LNCAP (cell line): ENCODE measurements around the gene BARHL2.

Experiments
- TF ChIP-seq, protein P1 (sequence below): fragments of 450-650 bp; IDR thresholded peaks from 2 replicates; pipeline ENCODE4 v1.5.1; 2017; ENCODE audit warnings: mild to moderate bottlenecking

BARHL2 gene

DNA sequence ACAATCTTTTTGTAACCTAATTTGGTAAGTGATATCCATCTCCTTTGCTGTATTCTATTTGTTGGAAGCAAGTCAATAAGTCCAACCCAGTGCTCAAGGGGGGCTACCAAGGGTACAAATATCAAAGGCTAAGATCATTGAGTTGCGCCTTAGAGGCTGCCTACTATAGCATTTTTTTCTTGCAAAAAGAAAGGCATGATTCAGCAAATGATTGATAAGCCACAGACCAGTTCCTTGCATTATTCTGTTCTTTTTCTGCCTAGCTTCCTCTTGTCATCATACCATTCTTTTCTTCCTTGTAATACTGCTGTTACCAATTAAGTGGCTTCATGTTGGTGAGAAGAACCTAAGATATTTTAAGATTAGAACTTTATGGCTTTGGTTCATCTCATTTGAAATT is 29.8 kb upstream of the BARHL2 start:
- TF ChIP-seq, protein P1, sequence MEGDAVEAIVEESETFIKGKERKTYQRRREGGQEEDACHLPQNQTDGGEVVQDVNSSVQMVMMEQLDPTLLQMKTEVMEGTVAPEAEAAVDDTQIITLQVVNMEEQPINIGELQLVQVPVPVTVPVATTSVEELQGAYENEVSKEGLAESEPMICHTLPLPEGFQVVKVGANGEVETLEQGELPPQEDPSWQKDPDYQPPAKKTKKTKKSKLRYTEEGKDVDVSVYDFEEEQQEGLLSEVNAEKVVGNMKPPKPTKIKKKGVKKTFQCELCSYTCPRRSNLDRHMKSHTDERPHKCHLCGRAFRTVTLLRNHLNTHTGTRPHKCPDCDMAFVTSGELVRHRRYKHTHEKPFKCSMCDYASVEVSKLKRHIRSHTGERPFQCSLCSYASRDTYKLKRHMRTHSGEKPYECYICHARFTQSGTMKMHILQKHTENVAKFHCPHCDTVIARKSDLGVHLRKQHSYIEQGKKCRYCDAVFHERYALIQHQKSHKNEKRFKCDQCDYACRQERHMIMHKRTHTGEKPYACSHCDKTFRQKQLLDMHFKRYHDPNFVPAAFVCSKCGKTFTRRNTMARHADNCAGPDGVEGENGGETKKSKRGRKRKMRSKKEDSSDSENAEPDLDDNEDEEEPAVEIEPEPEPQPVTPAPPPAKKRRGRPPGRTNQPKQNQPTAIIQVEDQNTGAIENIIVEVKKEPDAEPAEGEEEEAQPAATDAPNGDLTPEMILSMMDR = no peak

DNA sequence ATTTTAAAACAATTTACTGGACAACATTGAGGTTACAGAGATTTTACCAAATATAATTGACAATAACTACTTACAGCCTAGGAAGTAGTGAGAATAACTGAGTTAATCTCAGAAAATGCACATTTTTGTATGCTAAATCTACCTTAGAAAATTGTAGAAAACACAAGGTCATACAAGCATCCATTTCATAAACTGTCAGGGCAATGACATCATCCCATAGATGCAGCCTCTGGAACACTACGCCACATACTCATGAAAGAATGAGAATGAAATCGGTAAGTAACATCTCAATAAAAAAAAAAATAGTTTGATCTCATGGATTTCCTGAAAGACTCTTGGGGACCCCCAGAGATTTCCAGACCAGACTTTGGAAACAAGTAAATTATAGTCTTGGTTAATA is 28.9 kb upstream of the BARHL2 start:
- TF ChIP-seq, protein P1 = no peak

DNA sequence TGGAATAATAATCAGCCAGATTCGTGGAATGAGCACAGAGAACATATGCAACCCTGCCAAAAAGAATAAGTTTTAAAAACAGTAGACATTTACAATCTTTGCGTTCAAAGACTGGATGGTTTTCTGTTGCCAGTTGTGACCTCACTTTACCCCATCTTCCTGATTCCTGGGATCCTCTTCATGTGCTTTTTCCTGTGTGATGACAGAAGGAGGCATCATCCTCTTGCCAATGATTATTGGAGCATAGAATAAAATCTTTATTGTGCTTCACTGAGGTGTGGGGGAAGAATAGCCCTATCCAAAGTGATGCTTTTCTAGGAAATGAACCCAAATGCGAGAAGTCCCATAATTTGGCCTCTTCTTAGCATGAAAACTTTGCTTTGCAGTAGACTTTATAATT is 15.0 kb upstream of the BARHL2 start:
- TF ChIP-seq, protein P1 = no peak

DNA sequence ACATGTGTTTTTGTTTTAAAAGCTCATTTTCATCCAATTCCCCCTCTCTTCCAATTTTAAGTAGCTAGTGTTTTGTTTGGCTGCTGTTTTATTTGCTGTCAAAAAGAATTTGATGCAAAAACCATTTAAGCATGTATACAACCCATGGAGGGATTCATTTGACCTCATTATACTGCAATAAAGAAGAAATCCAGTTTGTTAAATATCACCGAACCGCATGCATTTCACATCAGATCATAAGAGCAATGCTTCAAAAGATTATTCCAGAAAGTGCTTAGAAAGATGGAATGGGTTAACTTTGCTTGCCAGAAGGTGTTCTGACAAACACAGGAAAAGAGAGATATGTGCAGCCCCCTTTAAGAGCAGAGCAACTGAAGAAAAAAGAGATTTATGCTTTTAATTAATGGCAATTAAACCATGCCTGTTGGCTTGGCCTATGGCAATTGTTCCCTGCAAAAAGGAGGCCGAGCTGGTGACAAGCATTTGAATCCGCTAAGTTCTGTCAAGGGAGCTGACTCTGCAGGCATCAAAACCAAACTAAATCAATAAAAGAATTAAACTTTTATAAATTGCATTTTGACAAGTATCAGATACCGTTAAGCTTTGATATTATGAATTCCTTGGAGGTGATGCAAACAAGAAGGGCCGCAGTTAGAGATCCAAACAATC is 14.4 kb upstream of the BARHL2 start:
- TF ChIP-seq, protein P1 = no peak

DNA sequence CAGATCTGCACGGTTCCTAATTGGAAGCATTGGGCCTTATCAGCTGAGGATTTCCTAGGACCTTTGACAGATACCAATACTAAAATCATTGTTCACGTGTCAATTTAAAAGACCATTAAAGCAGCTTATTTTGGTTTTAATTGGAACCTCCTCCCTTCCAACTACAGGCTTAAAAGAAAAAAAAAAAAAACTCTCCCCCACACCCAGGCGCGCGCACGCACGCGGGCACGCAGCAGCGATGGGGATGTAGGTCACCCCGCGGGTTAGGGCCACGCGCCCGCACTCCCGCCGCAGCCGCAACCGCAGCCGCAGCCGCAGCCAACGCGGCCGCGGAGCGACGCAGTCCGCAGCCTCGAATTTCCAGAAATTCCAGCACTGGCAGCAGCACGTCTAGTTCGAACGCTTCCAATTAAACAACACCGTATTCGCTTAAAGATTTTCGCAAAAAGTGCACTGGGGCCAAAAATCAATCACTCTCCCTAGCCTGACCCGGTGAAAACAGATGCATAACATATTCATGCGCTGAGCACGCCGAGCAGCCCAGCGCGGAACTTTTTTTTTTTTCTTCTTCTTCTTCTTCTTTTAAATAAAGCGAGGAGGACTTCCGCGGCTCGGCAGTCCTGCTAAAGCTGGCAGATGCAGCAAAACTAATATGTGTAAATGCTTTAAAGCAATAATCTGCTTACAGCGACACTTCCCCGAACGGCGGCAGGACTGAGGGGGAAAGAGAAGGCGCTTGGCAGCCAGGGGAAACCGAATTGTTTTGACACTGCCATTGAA is 13.3 kb upstream of the BARHL2 start:
- TF ChIP-seq, protein P1 = no peak

DNA sequence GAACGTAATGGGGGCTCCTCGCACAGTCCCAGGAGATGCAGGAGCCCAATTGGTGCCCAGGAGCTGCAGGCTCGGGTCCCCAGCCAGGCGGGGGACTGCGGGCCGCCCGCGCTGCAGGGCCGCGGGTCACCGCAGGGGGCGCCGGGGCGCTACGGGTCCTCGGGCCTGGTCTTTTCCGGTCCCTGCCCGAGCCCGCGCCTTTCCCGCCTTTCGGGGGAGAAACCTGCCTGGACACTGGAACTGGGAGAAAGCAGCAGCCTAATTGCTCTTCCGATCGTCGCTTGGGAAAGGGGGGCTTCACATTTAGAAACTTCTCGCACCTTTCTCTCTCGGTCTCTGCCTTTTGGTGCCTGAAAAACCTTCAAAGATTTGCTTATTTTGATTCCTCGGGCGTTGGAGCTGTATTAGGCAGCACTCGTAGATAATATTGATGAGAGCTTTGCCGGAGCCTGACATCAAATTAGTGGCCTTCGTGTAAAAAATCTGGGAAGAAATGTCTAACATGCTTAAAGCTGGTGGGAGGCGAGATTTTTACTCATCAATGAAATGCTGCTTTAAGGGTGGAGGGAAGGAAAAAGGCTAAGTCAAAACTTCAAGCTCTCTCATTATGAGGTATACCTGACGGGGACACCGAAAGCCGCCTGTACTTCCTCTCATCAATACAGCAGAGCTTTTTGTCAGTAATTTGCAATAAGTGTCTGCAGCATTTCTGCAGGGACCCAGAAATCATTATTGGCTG is 12.6 kb upstream of the BARHL2 start:
- TF ChIP-seq, protein P1 = no peak

DNA sequence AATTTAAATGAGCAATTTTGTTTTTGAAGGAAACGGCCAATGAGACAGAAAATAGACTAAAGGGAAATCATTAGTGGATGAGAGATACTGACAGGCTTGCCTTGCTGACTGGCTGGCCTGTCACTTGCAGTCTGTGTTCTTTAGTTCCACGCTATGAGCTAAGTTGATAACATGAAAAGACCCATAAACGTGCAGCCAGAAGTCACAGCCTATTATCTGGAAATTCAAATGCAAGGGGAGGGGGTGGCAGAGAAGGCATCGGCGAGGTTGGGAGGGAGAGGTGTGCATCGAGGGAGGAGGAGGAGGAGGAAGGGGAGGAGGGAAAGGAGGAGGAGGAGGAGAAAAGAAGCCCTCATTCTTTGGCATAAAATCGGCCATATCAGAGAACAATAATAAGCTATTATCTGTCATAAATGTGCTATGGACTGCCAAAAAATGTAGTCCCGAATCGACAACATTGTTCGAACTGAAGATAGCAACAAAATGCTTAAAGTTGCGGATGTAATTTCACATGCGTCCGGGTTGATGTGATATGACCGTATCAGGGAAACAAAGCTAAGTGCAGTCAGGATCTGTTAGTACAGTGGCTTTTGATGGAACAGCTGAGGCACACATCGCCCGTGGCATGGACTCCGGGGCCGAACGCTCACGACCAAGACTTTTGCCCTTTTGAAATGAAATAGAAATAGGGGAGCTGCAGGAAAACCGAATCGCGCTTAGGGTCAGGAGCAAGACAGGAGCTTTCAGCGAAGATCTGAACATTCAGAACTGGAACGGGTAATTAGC is 11.6 kb upstream of the BARHL2 start:
- TF ChIP-seq, protein P1 = no peak
